GM19452 (cell line): ENCODE results near the gene EPB41L4B.

Source experiments
- ATAC-seq: cut with Tn5 transposase; IDR thresholded peaks from one replicate; pipeline ENCODE4 v1.9.1; 2021; ENCODE audit not compliant: unreplicated experiment

EPB41L4B gene

GRCh38 chr9:109166771-109167601 is 153.9 kb downstream of the EPB41L4B start, which contains the start of gene FRRS1L:
FRRS1L (minus strand) TSS chr9:109167249; CDS start chr9:109167138, 111 bp downstream.
- no peak for ATAC-seq

- ATAC-seq, result no peak
Observed at GRCh38 chr9:109166171-109166770, 154.6 kb downstream of the EPB41L4B start.

- ATAC-seq, result peak; percentile 79
Observed at GRCh38 chr9:109164042-109164441, 156.8 kb downstream of the EPB41L4B start.

GRCh38 chr9:109163194-109163593 is 157.7 kb downstream of the EPB41L4B start:
- ATAC-seq, result no peak

GRCh38 chr9:109162677-109163076 is 158.2 kb downstream of the EPB41L4B start:
- no peak for ATAC-seq

- ATAC-seq, result no peak
Observed at GRCh38 chr9:109161471-109161870, 159.4 kb downstream of the EPB41L4B start.

GRCh38 chr9:109159583-109159982 is 161.3 kb downstream of the EPB41L4B start:
- no peak for ATAC-seq

- no peak for ATAC-seq
Observed at GRCh38 chr9:109158651-109159050, 162.2 kb downstream of the EPB41L4B start.

- ATAC-seq, result no peak
Observed at GRCh38 chr9:109156708-109157107, 164.2 kb downstream of the EPB41L4B start.

- no peak for ATAC-seq
Observed at GRCh38 chr9:109150925-109151545, 169.8 kb downstream of the EPB41L4B start.

- no peak for ATAC-seq
Observed at GRCh38 chr9:109149722-109150121, 171.1 kb downstream of the EPB41L4B start.

GRCh38 chr9:109149089-109149488 is 171.8 kb downstream of the EPB41L4B start:
- ATAC-seq, result no peak

GRCh38 chr9:109145051-109145450 is 175.8 kb downstream of the EPB41L4B start:
- ATAC-seq, result no peak

GRCh38 chr9:109143881-109144562 is 176.8 kb downstream of the EPB41L4B start:
- peak; percentile 98 for ATAC-seq

- no peak for ATAC-seq
Observed at GRCh38 chr9:109141375-109141774, 179.5 kb downstream of the EPB41L4B start.

- ATAC-seq, result no peak
Observed at GRCh38 chr9:109139851-109140250, 181.0 kb downstream of the EPB41L4B start.

- ATAC-seq, result no peak
Observed at GRCh38 chr9:109138421-109138820, 182.4 kb downstream of the EPB41L4B start.

- ATAC-seq, result no peak
Observed at GRCh38 chr9:109134167-109134578, 186.7 kb downstream of the EPB41L4B start.

GRCh38 chr9:109133533-109133932 is 187.3 kb downstream of the EPB41L4B start:
- no peak for ATAC-seq

GRCh38 chr9:109132567-109133021 is 188.3 kb downstream of the EPB41L4B start:
- ATAC-seq, result no peak
